ENCODE data around the gene CNTNAP2.

CNTNAP2 gene

GRCh38 chr7:147282204-147282603 lies 1165.6 kb downstream of the CNTNAP2 start:
- TF ChIP-seq CTCF (IDR thresholded peaks at IDR 0.05; ENCODE audit: low read depth, low read length), result no peak
- no peak overlapping the region for H3K4me3 ChIP-seq (ENCODE audit: low read depth, low read length)

GRCh38 chr7:147296201-147296600 lies 1179.6 kb downstream of the CNTNAP2 start:
- no peak for TF ChIP-seq CTCF (IDR thresholded peaks at IDR 0.05; ENCODE audit: low read depth, low read length)
- H3K4me3 ChIP-seq (ENCODE audit: low read depth, low read length), result no peak overlapping the region

- TF ChIP-seq CTCF (IDR thresholded peaks at IDR 0.05; ENCODE audit: low read depth, low read length), result no peak
- no peak overlapping the region for H3K4me3 ChIP-seq (ENCODE audit: low read depth, low read length)
Measured at GRCh38 chr7:147296986-147297385, 1180.4 kb downstream of the CNTNAP2 start.

- no peak for TF ChIP-seq CTCF (IDR thresholded peaks at IDR 0.05; ENCODE audit: low read depth, low read length)
Measured at GRCh38 chr7:147298611-147299043, 1182.0 kb downstream of the CNTNAP2 start.

GRCh38 chr7:147300293-147300692 lies 1183.7 kb downstream of the CNTNAP2 start:
- no peak for TF ChIP-seq CTCF (IDR thresholded peaks at IDR 0.05; ENCODE audit: low read depth, low read length)
- H3K4me3 ChIP-seq (ENCODE audit: low read depth, low read length), result no peak overlapping the region

More at GRCh38 chr7:147298611-147299043, 1182.0 kb downstream of the CNTNAP2 start:
- H3K4me3 ChIP-seq (ENCODE audit: low read depth, low read length), result no peak overlapping the region

GRCh38 chr7:147304376-147304775 lies 1187.8 kb downstream of the CNTNAP2 start:
- no peak overlapping the region for H3K4me3 ChIP-seq (ENCODE audit: low read depth, low read length)
- TF ChIP-seq CTCF (IDR thresholded peaks at IDR 0.05; ENCODE audit: low read depth, low read length), result no peak

GRCh38 chr7:147305827-147306226 lies 1189.2 kb downstream of the CNTNAP2 start:
- H3K4me3 ChIP-seq (ENCODE audit: low read depth, low read length), result no peak overlapping the region
- no peak for TF ChIP-seq CTCF (IDR thresholded peaks at IDR 0.05; ENCODE audit: low read depth, low read length)

Data from WI38 (cell line).